K562 (cell line): ENCODE results near the gene EPB42. TPM values are rescaled to one million over a fixed set of nuclear protein-coding genes. Genes with fewer than 3 reads are reported as not detected.
A peak's percentile ranks its signal among the peaks of the same experiment; 100 is the strongest.

Experiments used
- ARID1B ChIP-seq: fragments of 450-650 bp; IDR thresholded peaks from 2 replicates; pipeline ENCODE4 v1.6.1; 2016; ENCODE audit warnings: antibody characterized with exemption, mild to moderate bottlenecking, inconsistent platforms
- CBFA2T3 ChIP-seq: fragments of 450-650 bp; IDR thresholded peaks from 2 replicates; pipeline ENCODE4 v1.6.1; 2017
- CEBPB ChIP-seq: fragments of 450-650 bp; IDR thresholded peaks from 2 replicates; pipeline ENCODE4 v1.6.1; 2016; ENCODE audit warnings: missing genetic modification characterization, missing compliant biosample characterization
- GABPA ChIP-seq: fragments of 200-800 bp; sonication (Bioruptor generic); conservative IDR thresholded peaks from 2 replicates; pipeline ENCODE4 v1.6.1; 2016; ENCODE audit warnings: low read depth, missing genetic modification characterization, missing compliant biosample characterization
- KLF16 ChIP-seq: IDR thresholded peaks from 2 replicates; pipeline ENCODE4 v1.6.1; 2016; ENCODE audit warnings: antibody characterized with exemption
- MEIS2 ChIP-seq: fragments of 450-650 bp; IDR thresholded peaks from 2 replicates; pipeline ENCODE4 v1.6.1; 2014; ENCODE audit warnings: mild to moderate bottlenecking; ENCODE audit not compliant: partially characterized antibody
- NFYB ChIP-seq: IDR thresholded peaks from 2 replicates; pipeline ENCODE4 v1.6.1; 2011; ENCODE audit warnings: mild to moderate bottlenecking, moderate library complexity; ENCODE audit not compliant: insufficient read length; ENCODE audit errors: extremely low read depth
- SMARCB1 ChIP-seq: IDR thresholded peaks from 2 replicates; pipeline ENCODE4 v1.6.1; 2011; ENCODE audit warnings: improper control_type of control experiment, low read depth; ENCODE audit not compliant: insufficient read length
- TBL1XR1 ChIP-seq, 2 experiments: IDR thresholded peaks; 2 replicates each; pipeline ENCODE4 v1.6.1; 2012; ENCODE audit warnings: improper control_type of control experiment in 2 of 2, low read length in 2 of 2, mild to moderate bottlenecking in 1 of 2
- TCF3 ChIP-seq: sonication (generic); formaldehyde crosslinking; IDR thresholded peaks from 2 replicates; pipeline ENCODE4 v1.4.0; 2020; ENCODE audit warnings: mild to moderate bottlenecking, missing genetic modification reagents
- TSHZ1 ChIP-seq: fragments of 250-450 bp; sonication (Bioruptor Pico); IDR thresholded peaks from 2 replicates; pipeline ENCODE4 v1.4.0; 2020; ENCODE audit warnings: mild to moderate bottlenecking, moderate library complexity
- polyA plus RNA-seq, 8 experiments: library from polyadenylated mRNA; depleted of rRNA in 4 of 8; stranded (reverse) in 5 of 8; unstranded in 3 of 8; fragments of >200 nt; fragmentation: Nextera tagmentation in 2 of 8; fragmentation: Illumina TruSeq in 1 of 8; extraction: Ambion mirVana in 2 of 8; extraction: Trizol in 1 of 8; gene quantifications; 2 replicates each; pipeline versions ENCODE4 v1.2.1 to v1.2.3, GENCODE V29; 2011 to 2014; ENCODE audit warnings: inconsistent platforms in 1 of 8, missing spikeins in 1 of 8
- total RNA-seq, 7 experiments: library from RNA; depleted of rRNA in 6 of 7; stranded (reverse); fragments of >200 nt in 6 of 7; fragmentation: Illumina TruSeq in 2 of 7; extraction: Trizol in 2 of 7; gene quantifications; 2 replicates each; pipeline versions ENCODE4 v1.2.1 to v1.2.3, GENCODE V29; 2011 to 2021; ENCODE audit warnings: low replicate concordance in 1 of 7

The EPB42 gene
- total and polyA plus RNA-seq, 9 of the 15 experiments (the other 6 are each of a cell fraction or from before 2014, with no cell fraction given) = 0.38 to 2.3 (median 1.4) TPM

GRCh38 chr15:43169888-43170287, 50.9 kb downstream of the EPB42 start (continued):
- TF ChIP-seq KLF16 (0 out of 2 replicates have a peak, but pooled peaks have one; percentile 9), TCF3 (CRISPR knock-in tag) (peak; percentile 56), TBL1XR1 (IDR thresholded peaks at IDR 0.05; ENCODE audit: low read length in 2 of 2) (0 out of 4 replicates have a peak, but pooled peaks of 1 of the 2 experiments have one; percentile 40), NFYB (no peak), CEBPB (tag) (no peak), CBFA2T3 (peak; percentile 75), SMARCB1 (no peak), GABPA (tag) (no peak), ARID1B (peak; percentile 82), MEIS2 (peak; percentile 99), TSHZ1 (CRISPR knock-in tag) (peak; percentile 67; the same call in 1 of the 2 replicates)
- TF ChIP-seq, all 486 proteins: peak for 45
